Ectodermal cell (in vitro differentiated cells): ENCODE measurements around the gene QSOX1.

Experiments used
- H3K27ac ChIP-seq: 2 replicates; pipeline ENCODE4 v1.7.0; 2013; ENCODE audit warnings: mild to moderate bottlenecking, low read depth, low read length; ENCODE audit not compliant: insufficient read depth, poor library complexity, severe bottlenecking
- H3K27me3 ChIP-seq: 2 replicates; pipeline ENCODE4 v1.7.0; 2013; ENCODE audit warnings: mild to moderate bottlenecking, low read length; ENCODE audit not compliant: insufficient read depth, control insufficient read depth, poor library complexity, severe bottlenecking
- H3K36me3 ChIP-seq: one replicate; pipeline ENCODE4 v1.7.0; 2013; ENCODE audit warnings: low read length; ENCODE audit not compliant: control insufficient read depth, insufficient read depth
- H3K4me1 ChIP-seq: one replicate; pipeline ENCODE4 v1.7.0; 2013; ENCODE audit warnings: low read length; ENCODE audit not compliant: control insufficient read depth, insufficient read depth
- H3K4me3 ChIP-seq: 2 replicates; pipeline ENCODE4 v1.7.0; 2013; ENCODE audit warnings: low read depth, low read length, control low read depth; ENCODE audit not compliant: insufficient read depth
- H3K9me3 ChIP-seq: 2 replicates; pipeline ENCODE4 v1.7.0; 2013; ENCODE audit warnings: mild to moderate bottlenecking, low read length, moderate library complexity; ENCODE audit not compliant: control insufficient read depth
- WGBS, 2 experiments: methylation state at CpG; one replicate each; pipeline ENCODE4 v1.1.7; 2013; ENCODE audit warnings: missing lambda C conversion rate in 2 of 2; 5-methylcytosine and 5-hydroxymethylcytosine counted together

QSOX1 gene

GRCh38 chr1:180231936-180232335 is 77.3 kb downstream of the QSOX1 start:
- no peak overlapping the region for H3K4me3 ChIP-seq
- H3K36me3 ChIP-seq, result no peaks in the 10 kb centered on the region
- no peaks in the 10 kb centered on the region for H3K9me3 ChIP-seq
- WGBS, 2 experiments, result 2% methylated on average over 14 of the region's 14 CpGs
- peaks cover 99% of the 10 kb centered on the region for H3K27me3 ChIP-seq
- no peak overlapping the region for H3K27ac ChIP-seq
- H3K4me1 ChIP-seq, result peaks cover 60% of the 10 kb centered on the region

GRCh38 chr1:180232521-180233043 is 77.9 kb downstream of the QSOX1 start:
- no peak overlapping the region for H3K27ac ChIP-seq
- no peaks in the 10 kb centered on the region for H3K36me3 ChIP-seq
- WGBS, 2 experiments, result 5 to 10% methylated on average over 9 to 11 of the region's 11 CpGs
- H3K4me3 ChIP-seq, result no peak overlapping the region
- peaks cover 100% of the 10 kb centered on the region for H3K27me3 ChIP-seq
- no peaks in the 10 kb centered on the region for H3K9me3 ChIP-seq
- peaks cover 61% of the 10 kb centered on the region for H3K4me1 ChIP-seq

GRCh38 chr1:180233191-180234011 is 78.7 kb downstream of the QSOX1 start:
- peaks cover 61% of the 10 kb centered on the region for H3K4me1 ChIP-seq
- no peak overlapping the region for H3K4me3 ChIP-seq
- no peaks in the 10 kb centered on the region for H3K9me3 ChIP-seq
- H3K36me3 ChIP-seq, result no peaks in the 10 kb centered on the region
- H3K27ac ChIP-seq, result no peak overlapping the region
- WGBS, 2 experiments, result 2% methylated on average over 71 of the region's 71 CpGs
- peaks cover 100% of the 10 kb centered on the region for H3K27me3 ChIP-seq

GRCh38 chr1:180234369-180235076 is 79.9 kb downstream of the QSOX1 start:
- Histone ChIP-seq H3K27ac (no peak overlapping the region), H3K9me3 (no peaks in the 10 kb centered on the region), H3K4me1 (peaks cover 61% of the 10 kb centered on the region), H3K36me3 (no peaks in the 10 kb centered on the region), H3K4me3 (peak overlapping the region; percentile 0), H3K27me3 (peaks cover 100% of the 10 kb centered on the region)
- 1% methylated on average over 51 of the region's 51 CpGs for WGBS, 2 experiments

- H3K4me3 ChIP-seq, result no peak overlapping the region
Observed at GRCh38 chr1:180235077-180235501, 80.4 kb downstream of the QSOX1 start.

GRCh38 chr1:180235502-180236239 is 81.0 kb downstream of the QSOX1 start:
- Histone ChIP-seq H3K27me3 (peaks cover 100% of the 10 kb centered on the region), H3K9me3 (no peaks in the 10 kb centered on the region), H3K4me3 (no peak overlapping the region), H3K27ac (no peak overlapping the region), H3K4me1 (peaks cover 61% of the 10 kb centered on the region), H3K36me3 (no peaks in the 10 kb centered on the region)
- 1% methylated on average over 49 of the region's 49 CpGs for WGBS, 2 experiments

More at GRCh38 chr1:180235077-180235501, 80.4 kb downstream of the QSOX1 start:
- Histone ChIP-seq H3K4me1 (peaks cover 64% of the 10 kb centered on the region), H3K9me3 (no peaks in the 10 kb centered on the region), H3K27me3 (peaks cover 100% of the 10 kb centered on the region), H3K36me3 (no peaks in the 10 kb centered on the region), H3K27ac (no peak overlapping the region)
- WGBS, 2 experiments, result 0% methylated on average over 30 of the region's 30 CpGs

- Histone ChIP-seq H3K27ac (no peak overlapping the region), H3K4me3 (no peak overlapping the region), H3K36me3 (no peaks in the 10 kb centered on the region), H3K27me3 (peaks cover 96% of the 10 kb centered on the region), H3K4me1 (peaks cover 50% of the 10 kb centered on the region), H3K9me3 (no peaks in the 10 kb centered on the region)
- WGBS, 2 experiments, result 2% methylated on average over 16 of the region's 16 CpGs
Observed at GRCh38 chr1:180236698-180237509, 82.2 kb downstream of the QSOX1 start.

- Histone ChIP-seq H3K36me3 (no peaks in the 10 kb centered on the region), H3K9me3 (no peaks in the 10 kb centered on the region), H3K4me1 (peaks cover 42% of the 10 kb centered on the region), H3K27me3 (peaks cover 86% of the 10 kb centered on the region), H3K27ac (no peak overlapping the region), H3K4me3 (no peak overlapping the region)
- 2% methylated on average over 3 to 5 of the region's 7 CpGs for WGBS, 2 experiments
Observed at GRCh38 chr1:180237869-180238476, 83.3 kb downstream of the QSOX1 start.

- Histone ChIP-seq H3K27ac (no peak overlapping the region), H3K36me3 (no peaks in the 10 kb centered on the region), H3K9me3 (no peaks in the 10 kb centered on the region), H3K4me1 (peaks cover 35% of the 10 kb centered on the region), H3K27me3 (peaks cover 79% of the 10 kb centered on the region), H3K4me3 (no peak overlapping the region)
- 22 to 26% methylated on average over 6 of the region's 7 CpGs for WGBS, 2 experiments
Observed at GRCh38 chr1:180238675-180239074, 84.0 kb downstream of the QSOX1 start.
